CD14-positive monocyte (primary cell): ENCODE results near the gene OR8G1. TPM values are rescaled to one million over a fixed set of nuclear protein-coding genes. Genes with fewer than 3 reads are reported as not detected.

Experiments
- DNase-seq, 3 donors: peaks; one replicate each; pipeline ENCODE4 v3.0.0-alpha.2; 2011 to 2022
- H2AFZ ChIP-seq: 2 replicates; pipeline ENCODE4 v1.6.0; 2012; ENCODE audit warnings: mild to moderate bottlenecking, low read depth, low read length, inconsistent platforms; ENCODE audit not compliant: insufficient read depth, poor library complexity, severe bottlenecking
- H3K27ac ChIP-seq, 2 donors: 1 replicate in 1 of 2; 2 replicates in 1 of 2; pipeline ENCODE4 v1.5.1; 2012 to 2013; ENCODE audit warnings: low read length in 2 of 2, control low read depth in 1 of 2, inconsistent platforms in 1 of 2, low read depth in 1 of 2, mild to moderate bottlenecking in 1 of 2
- H3K27me3 ChIP-seq, 2 donors: one replicate each; pipeline versions ENCODE4 v1.6.0 to v1.6.1; 2011 to 2013; ENCODE audit warnings: low read length in 2 of 2; ENCODE audit not compliant: control insufficient read depth in 2 of 2, insufficient read depth in 2 of 2
- H3K36me3 ChIP-seq, 2 donors: replicated peaks in 1 of 2; 1 replicate in 1 of 2; 2 replicates in 1 of 2; pipeline versions ENCODE4 v1.5.1 to v1.6.1; 2012 to 2013; ENCODE audit warnings: low read length in 2 of 2, control low read depth in 1 of 2, inconsistent platforms in 1 of 2, mild to moderate bottlenecking in 1 of 2; ENCODE audit not compliant: insufficient read depth in 2 of 2, control insufficient read depth in 1 of 2
- H3K4me1 ChIP-seq, 2 donors: 1 replicate in 1 of 2; 2 replicates in 1 of 2; pipeline versions ENCODE4 v1.5.1 to v1.6.1; 2012 to 2013; ENCODE audit warnings: low read length in 2 of 2, control low read depth in 1 of 2, inconsistent platforms in 1 of 2, mild to moderate bottlenecking in 1 of 2, moderate library complexity in 1 of 2; ENCODE audit not compliant: insufficient read depth in 2 of 2, control insufficient read depth in 1 of 2
- H3K4me2 ChIP-seq: replicated peaks from 2 replicates; pipeline ENCODE3; 2012; ENCODE audit warnings: low read length, moderate library complexity, mild to moderate bottlenecking; ENCODE audit not compliant: poor library complexity, severe bottlenecking; ENCODE audit errors: extremely low read depth
- H3K4me3 ChIP-seq, 3 experiments: fragments of 200-600 bp in 1 of 3; sonication (generic) in 1 of 3; replicated peaks in 1 of 3; 1 replicate in 2 of 3; 2 replicates in 1 of 3; pipeline ENCODE4 v1.5.1; 2011 to 2013; ENCODE audit warnings: low read length in 3 of 3, mild to moderate bottlenecking in 3 of 3, control low read depth in 2 of 3, low read depth in 2 of 3, inconsistent platforms in 1 of 3, moderate library complexity in 1 of 3
- H3K79me2 ChIP-seq: 2 replicates; pipeline ENCODE4 v1.6.0; 2012; ENCODE audit warnings: mild to moderate bottlenecking, control low read depth, inconsistent platforms, low read length, moderate library complexity; ENCODE audit not compliant: insufficient read depth
- H3K9ac ChIP-seq: 2 replicates; pipeline ENCODE4 v1.6.0; 2017; ENCODE audit warnings: low read length, mild to moderate bottlenecking; ENCODE audit not compliant: insufficient read depth, poor library complexity, severe bottlenecking
- H3K9me3 ChIP-seq, 2 donors: replicated peaks in 1 of 2; 1 replicate in 1 of 2; 2 replicates in 1 of 2; pipeline versions ENCODE4 v1.5.1 to v1.6.1; 2012 to 2013; ENCODE audit warnings: low read length in 2 of 2, control low read depth in 1 of 2; ENCODE audit not compliant: control insufficient read depth in 1 of 2, insufficient read depth in 1 of 2
- H4K20me1 ChIP-seq: 2 replicates; pipeline ENCODE4 v1.6.0; 2012; ENCODE audit warnings: mild to moderate bottlenecking, low read length, control low read depth, moderate library complexity; ENCODE audit not compliant: insufficient read depth
- H3K27ac Mint-ChIP-seq, 7 donors: one replicate each; pipeline ENCODE4 v1.8.0; 2020; ENCODE audit warnings: mild to moderate bottlenecking in 7 of 7, mixed read lengths in 7 of 7, moderate library complexity in 6 of 7, inconsistent platforms in 2 of 7
- H3K27me3 Mint-ChIP-seq, 3 donors: one replicate each; pipeline ENCODE4 v1.8.0; 2021 to 2022; ENCODE audit warnings: low read depth in 3 of 3, mild to moderate bottlenecking in 3 of 3, mixed read lengths in 3 of 3, moderate library complexity in 3 of 3, inconsistent platforms in 1 of 3
- H3K36me3 Mint-ChIP-seq, 2 donors: one replicate each; pipeline ENCODE4 v1.8.0; 2020; ENCODE audit warnings: mixed read lengths in 2 of 2, inconsistent platforms in 1 of 2, mild to moderate bottlenecking in 1 of 2
- H3K4me1 Mint-ChIP-seq: one replicate; pipeline ENCODE4 v1.8.0; 2020; ENCODE audit warnings: mild to moderate bottlenecking, mixed read lengths
- H3K4me3 Mint-ChIP-seq, 2 donors: one replicate each; pipeline ENCODE4 v1.8.0; 2020; ENCODE audit warnings: mild to moderate bottlenecking in 2 of 2, mixed read lengths in 2 of 2, moderate library complexity in 1 of 2
- H3K9me3 Mint-ChIP-seq, 7 donors: one replicate each; pipeline ENCODE4 v1.8.0; 2020 to 2022; ENCODE audit warnings: mixed read lengths in 7 of 7, mild to moderate bottlenecking in 6 of 7, moderate library complexity in 6 of 7, inconsistent platforms in 2 of 7
- CTCF ChIP-seq: fragments of 200-600 bp; IDR thresholded peaks from one replicate; pipeline ENCODE4 v1.8.0; 2022; ENCODE audit warnings: antibody characterized with exemption, mild to moderate bottlenecking
- WGBS: methylation state at CpG from one replicate; pipeline ENCODE4 v1.1.5; 2013; ENCODE audit warnings: missing lambda C conversion rate; ENCODE audit not compliant: insufficient coverage; 5-methylcytosine and 5-hydroxymethylcytosine counted together
- intact Hi-C, 2 donors: fragments of 100-400 bp; cut with micrococcal nuclease; formaldehyde crosslinking; loops; one replicate each; pipeline versions ENCODE4 v1.15.0 to v1.15.1; 2023
- polyA plus RNA-seq, 3 donors: library from polyadenylated mRNA; depleted of rRNA in 1 of 3; unstranded in 2 of 3; stranded (reverse) in 1 of 3; fragments of 300-500 nt in 2 of 3; fragments of >200 nt in 1 of 3; fragmentation: Illumina TruSeq in 2 of 3; gene quantifications; 1 replicate in 2 of 3; 2 replicates in 1 of 3; pipeline ENCODE4 v1.2.3, GENCODE V29; 2012 to 2021

OR8G1 gene
- polyA plus RNA-seq, 3 donors = not detected

- Histone ChIP-seq H3K27me3 (no peaks in the 10 kb centered on the region), H3K4me2 (no peak overlapping the region), H3K79me2 (no peaks in the 10 kb centered on the region), H3K9ac (no peak overlapping the region), H3K4me3 (no peak overlapping the region), H4K20me1 (no peaks in the 10 kb centered on the region), H3K9me3 (no peaks in the 10 kb centered on the region), H3K36me3 (no peaks in the 10 kb centered on the region), H2AFZ (no peak overlapping the region), H3K27ac (no peak overlapping the region), H3K4me1 (peaks cover 0 to 2% of the 10 kb centered on the region in 2 donors)
- H3K4me3 Mint-ChIP-seq = no peak overlapping the region
- no peak for DNase-seq
- H3K36me3 Mint-ChIP-seq = no peaks in the 10 kb centered on the region
- no peak overlapping the region for H3K27ac Mint-ChIP-seq
- H3K9me3 Mint-ChIP-seq = peaks cover 0 to 2% (median 0%) of the 10 kb centered on the region in 7 donors
- H3K27me3 Mint-ChIP-seq = peaks cover 0 to 2% (median 0%) of the 10 kb centered on the region in 3 donors
- TF ChIP-seq CTCF = no peak
- H3K4me1 Mint-ChIP-seq = peaks cover 8% of the 10 kb centered on the region
- intact Hi-C loops = no loop called here
Measured at GRCh38 chr11:124211321-124211720, 29.6 kb upstream of the OR8G1 start.

GRCh38 chr11:124214027-124214426, 26.9 kb upstream of the OR8G1 start:
- H3K36me3 ChIP-seq = no peaks in the 10 kb centered on the region
- no CpG with 5 or more reads among the region's 3 CpGs for WGBS
- Mint-ChIP-seq H3K4me1 (no peaks in the 10 kb centered on the region), H3K27ac (no peak overlapping the region), H3K27me3 (no peaks in the 10 kb centered on the region), H3K4me3 (no peak overlapping the region), H3K9me3 (peaks cover 0 to 2% (median 0%) of the 10 kb centered on the region in 7 donors), H3K36me3 (no peaks in the 10 kb centered on the region)
- no peak overlapping the region for H3K4me2 ChIP-seq
- H3K79me2 ChIP-seq = no peaks in the 10 kb centered on the region
- no peak overlapping the region for H3K27ac ChIP-seq
- H3K9ac ChIP-seq = no peak overlapping the region
- H3K4me3 ChIP-seq = no peak overlapping the region
- H2AFZ ChIP-seq = no peak overlapping the region
- H3K9me3 ChIP-seq = no peaks in the 10 kb centered on the region
- no peaks in the 10 kb centered on the region for H3K4me1 ChIP-seq
- intact Hi-C loops = no loop called here
- no peaks in the 10 kb centered on the region for H3K27me3 ChIP-seq
- DNase-seq = no peak
- no peaks in the 10 kb centered on the region for H4K20me1 ChIP-seq
- no peak for TF ChIP-seq CTCF
